Effector memory CD4-positive, alpha-beta T cell (primary cell): ENCODE data around the gene PDE7B.
"Not testable (repeated sequence)": the region's sequence is repeated elsewhere in the genome, so short reads cannot be mapped to it uniquely, and the experiment has no call there.

Experiments
- DNase-seq, 3 donors: peaks; one replicate each; pipeline ENCODE4 v3.0.0-alpha.2; 2020
- H3K27ac ChIP-seq: 2 replicates; pipeline ENCODE4 v1.7.0; 2013; ENCODE audit warnings: mild to moderate bottlenecking, low read length, moderate library complexity; ENCODE audit not compliant: insufficient read depth, poor library complexity, severe bottlenecking
- H3K27me3 ChIP-seq: replicated peaks from 2 replicates; pipeline ENCODE4 v1.7.0; 2013; ENCODE audit warnings: mild to moderate bottlenecking, low read length; ENCODE audit not compliant: insufficient read depth, control insufficient read depth, poor library complexity, severe bottlenecking
- H3K36me3 ChIP-seq: 2 replicates; pipeline ENCODE4 v1.7.0; 2013; ENCODE audit warnings: mild to moderate bottlenecking, low read length, moderate library complexity; ENCODE audit not compliant: control insufficient read depth, insufficient read depth
- H3K4me1 ChIP-seq: 2 replicates; pipeline ENCODE4 v1.7.0; 2013; ENCODE audit warnings: low read length, mild to moderate bottlenecking; ENCODE audit not compliant: control insufficient read depth, insufficient read depth, poor library complexity, severe bottlenecking
- H3K4me3 ChIP-seq: 2 replicates; pipeline ENCODE4 v1.7.0; 2013; ENCODE audit warnings: low read length, low read depth, mild to moderate bottlenecking; ENCODE audit not compliant: insufficient read depth, poor library complexity, severe bottlenecking
- H3K9me3 ChIP-seq: 2 replicates; pipeline ENCODE4 v1.7.0; 2013; ENCODE audit warnings: mild to moderate bottlenecking, low read length, moderate library complexity; ENCODE audit not compliant: control insufficient read depth

PDE7B gene

DNA sequence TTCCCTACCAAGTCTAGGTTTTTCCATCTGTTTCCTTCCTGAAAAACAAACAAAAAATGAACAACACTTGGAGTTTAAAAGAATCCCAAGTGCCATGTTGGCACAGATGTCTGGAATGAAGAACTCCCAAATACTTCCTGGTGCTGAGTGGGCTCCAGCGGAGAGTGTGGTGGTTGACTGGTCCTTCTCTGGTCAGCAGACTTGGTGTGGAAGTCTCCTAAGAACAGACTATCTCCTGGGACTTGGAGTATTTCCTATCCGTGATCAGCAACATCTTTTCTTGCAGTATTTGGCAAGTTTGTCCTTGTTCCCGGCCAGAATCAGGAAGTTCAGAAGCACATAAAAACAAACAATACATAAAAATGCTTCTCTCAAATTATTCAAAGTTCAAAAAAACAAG lies 244.5 kb downstream of the PDE7B start:
- H3K36me3 ChIP-seq: no peaks in the 10 kb centered on the region
- H3K27ac ChIP-seq: no peak overlapping the region
- H3K9me3 ChIP-seq: no peaks in the 10 kb centered on the region
- H3K4me3 ChIP-seq: no peak overlapping the region
- H3K4me1 ChIP-seq: no peaks in the 10 kb centered on the region
- DNase-seq: no peak
- no peaks in the 10 kb centered on the region for H3K27me3 ChIP-seq

DNA sequence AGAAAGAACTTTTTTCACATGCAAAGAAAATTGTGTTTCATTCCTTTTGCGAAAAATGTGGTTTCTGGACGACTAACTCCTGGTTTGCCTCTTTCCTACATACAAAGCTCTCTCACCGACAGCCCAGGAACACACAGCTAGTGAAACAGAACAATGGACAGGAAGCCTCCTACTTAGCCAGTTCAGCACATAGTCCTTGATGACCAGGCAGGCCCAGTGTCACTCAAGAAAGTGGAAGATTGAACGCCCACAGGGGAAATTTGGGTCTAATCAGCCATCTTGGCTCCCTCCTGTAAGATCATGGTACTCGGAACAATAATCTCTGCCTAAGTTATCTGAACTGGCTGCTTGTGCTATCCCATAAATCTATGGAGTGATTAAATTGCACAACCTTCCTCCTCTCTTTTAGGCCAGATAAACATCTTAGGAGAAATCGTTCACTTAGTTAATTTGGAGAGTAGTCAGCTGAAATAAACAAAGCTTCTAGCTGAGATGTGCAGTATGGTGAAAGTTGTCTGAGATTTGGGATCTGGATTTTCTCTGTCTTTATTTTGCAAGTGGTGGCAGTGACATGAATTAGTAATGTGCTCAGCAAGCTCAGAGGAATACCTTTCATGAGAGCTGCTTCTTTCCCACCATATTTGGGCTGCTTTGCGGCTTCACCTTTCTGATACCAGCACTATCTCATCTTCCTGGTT lies 251.6 kb downstream of the PDE7B start:
- no peaks in the 10 kb centered on the region for H3K4me1 ChIP-seq
- no peak for DNase-seq

DNA sequence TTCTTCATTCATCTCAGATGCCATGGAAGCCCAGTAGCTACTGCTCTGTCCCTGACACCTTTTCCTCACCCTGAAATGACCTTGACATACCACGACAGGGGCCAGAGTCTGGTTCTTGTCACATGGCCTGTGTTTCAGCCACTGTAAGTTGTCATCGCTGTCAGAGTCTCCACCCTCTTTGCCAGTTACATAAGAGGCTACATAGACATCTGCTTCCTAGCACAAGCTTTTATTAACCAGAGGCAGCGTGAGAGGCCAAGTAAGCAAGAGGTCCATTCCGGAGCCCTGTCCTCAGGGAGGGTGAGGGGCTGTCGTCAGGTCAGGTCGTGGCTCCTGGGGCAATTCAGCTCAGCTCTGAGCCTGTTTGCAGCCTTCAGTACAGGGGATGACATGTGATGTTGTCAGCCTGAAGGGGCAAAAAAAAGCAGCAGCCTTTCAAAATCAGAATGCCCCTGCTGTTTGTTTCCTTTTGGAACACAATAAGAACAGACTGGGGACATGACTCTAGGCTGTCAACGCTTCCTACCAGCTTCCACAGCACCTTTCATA lies 252.3 kb downstream of the PDE7B start:
- Histone ChIP-seq H3K36me3 (no peaks in the 10 kb centered on the region), H3K27me3 (no peaks in the 10 kb centered on the region), H3K4me1 (no peaks in the 10 kb centered on the region), H3K27ac (no peak overlapping the region), H3K4me3 (no peak overlapping the region), H3K9me3 (no peaks in the 10 kb centered on the region)
- no peak for DNase-seq

More for the DNA sequence above, 251.6 kb downstream of the PDE7B start:
- no peak overlapping the region for H3K4me3 ChIP-seq
- no peaks in the 10 kb centered on the region for H3K27me3 ChIP-seq
- H3K9me3 ChIP-seq: no peaks in the 10 kb centered on the region
- no peak overlapping the region for H3K27ac ChIP-seq
- no peaks in the 10 kb centered on the region for H3K36me3 ChIP-seq

DNA sequence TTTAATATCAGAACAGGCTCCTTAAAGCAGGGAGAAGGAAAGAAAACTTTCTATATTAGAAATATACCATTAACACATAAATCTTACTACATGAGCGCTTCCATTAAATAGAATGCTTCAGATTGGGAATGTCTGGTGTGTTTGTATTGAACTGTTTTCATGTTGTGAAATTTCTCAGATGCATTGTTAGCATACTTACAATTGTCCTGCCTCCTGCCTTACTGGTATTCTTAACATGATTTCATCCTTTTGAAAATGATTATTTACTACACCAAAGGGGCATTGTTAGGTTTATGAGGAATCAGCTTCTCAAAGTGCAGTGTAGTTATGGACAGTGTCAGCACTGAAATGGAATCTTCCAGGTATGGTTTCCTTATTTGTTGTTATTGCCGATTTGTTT lies 253.1 kb downstream of the PDE7B start:
- Histone ChIP-seq H3K4me3 (no peak overlapping the region), H3K9me3 (no peaks in the 10 kb centered on the region), H3K4me1 (no peaks in the 10 kb centered on the region), H3K36me3 (no peaks in the 10 kb centered on the region), H3K27me3 (no peaks in the 10 kb centered on the region), H3K27ac (no peak overlapping the region)
- DNase-seq: no peak

DNA sequence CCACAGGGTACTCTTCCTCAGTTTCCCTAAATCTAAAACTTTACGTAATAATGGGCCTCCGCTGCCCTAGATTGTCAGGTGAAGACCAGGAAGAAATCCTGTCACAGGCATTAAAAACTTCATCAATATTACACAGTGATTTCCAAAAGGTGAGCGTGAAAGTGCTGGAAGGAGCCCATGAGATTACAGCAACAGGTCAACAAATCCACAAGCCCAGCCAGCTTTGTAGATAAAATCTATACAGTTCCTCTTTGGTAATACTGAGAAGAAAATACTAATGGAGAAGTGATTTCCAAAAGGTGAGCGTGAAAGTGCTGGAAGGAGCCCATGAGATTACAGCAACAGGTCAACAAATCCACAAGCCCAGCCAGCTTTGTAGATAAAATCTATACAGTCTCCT lies 254.3 kb downstream of the PDE7B start:
- H3K27me3 ChIP-seq, H3K4me3 ChIP-seq, H3K36me3 ChIP-seq, H3K9me3 ChIP-seq, H3K27ac ChIP-seq, DNase-seq, H3K4me1 ChIP-seq: not testable (repeated sequence)

DNA sequence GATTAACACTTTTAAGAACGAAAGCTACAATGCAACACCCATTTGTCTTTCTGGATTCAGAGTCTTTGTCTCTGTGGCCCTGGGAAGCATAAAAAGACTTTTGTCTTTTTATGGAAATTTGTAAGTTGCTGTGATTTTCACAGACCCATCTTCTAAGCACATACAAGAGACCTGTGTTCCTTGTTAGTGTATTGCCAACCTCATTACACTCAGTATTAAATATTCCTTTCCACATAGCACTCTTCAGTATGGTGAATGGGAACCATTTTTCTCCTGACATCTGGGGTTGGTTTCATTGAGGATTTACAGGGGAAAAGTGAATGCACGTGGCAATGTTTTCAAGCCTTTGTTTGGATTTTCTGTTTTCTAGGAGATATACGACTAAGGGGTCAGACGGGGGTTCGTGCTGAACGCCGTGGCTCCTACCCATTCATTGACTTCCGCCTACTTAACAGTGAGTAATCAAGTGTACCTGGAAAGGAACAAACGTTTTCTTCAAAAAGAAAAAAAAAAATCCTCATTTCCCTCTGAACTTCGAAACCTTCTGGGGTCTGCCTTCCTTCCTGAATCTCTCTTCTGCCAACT lies 257.0 kb downstream of the PDE7B start:
- H3K27ac ChIP-seq: no peak overlapping the region
- no peaks in the 10 kb centered on the region for H3K9me3 ChIP-seq
- DNase-seq: no peak
- H3K27me3 ChIP-seq: no peaks in the 10 kb centered on the region
- H3K4me3 ChIP-seq: no peak overlapping the region
- no peaks in the 10 kb centered on the region for H3K36me3 ChIP-seq
- no peaks in the 10 kb centered on the region for H3K4me1 ChIP-seq

DNA sequence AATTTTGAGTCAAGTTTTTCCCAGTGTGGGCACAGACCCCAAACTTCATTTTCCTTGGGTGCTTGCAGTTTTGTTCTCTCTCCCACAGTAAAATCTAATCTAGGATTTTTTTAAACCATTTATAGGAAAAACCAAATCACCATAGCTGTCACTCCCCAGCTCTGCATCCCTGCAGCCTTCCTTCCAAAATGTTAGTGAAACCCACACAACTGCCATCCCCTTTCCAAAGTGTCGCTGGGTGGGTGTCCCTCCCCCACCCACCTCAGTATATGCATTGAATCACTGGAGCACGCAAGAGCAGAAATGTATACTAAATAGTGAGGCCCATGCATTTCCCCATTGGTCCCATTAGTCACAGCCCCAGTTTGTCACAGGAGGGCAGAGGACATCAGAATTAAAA lies 260.3 kb downstream of the PDE7B start:
- Histone ChIP-seq H3K27me3 (peaks cover 6% of the 10 kb centered on the region), H3K4me3 (no peak overlapping the region), H3K4me1 (no peaks in the 10 kb centered on the region), H3K27ac (no peak overlapping the region), H3K9me3 (no peaks in the 10 kb centered on the region), H3K36me3 (no peaks in the 10 kb centered on the region)
- no peak for DNase-seq

DNA sequence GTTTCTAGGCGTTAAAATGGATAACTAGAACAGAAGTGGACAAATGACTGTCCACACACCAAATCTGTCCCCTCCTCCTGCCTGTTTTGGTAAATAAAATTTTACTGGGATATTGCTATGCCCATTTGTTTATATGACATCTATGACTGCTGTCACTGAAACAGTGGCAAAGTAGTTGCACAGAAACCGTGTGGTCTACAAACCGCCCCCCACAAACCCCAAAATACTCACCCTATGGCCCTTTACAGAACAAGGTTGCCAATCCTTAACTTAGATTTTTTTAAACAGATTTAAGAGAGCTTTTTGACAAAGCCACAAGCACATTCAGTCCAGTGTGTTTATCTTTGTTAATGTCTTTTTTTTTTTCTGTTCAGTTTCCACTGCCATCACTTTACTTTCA lies 260.8 kb downstream of the PDE7B start:
- Histone ChIP-seq H3K4me1 (no peaks in the 10 kb centered on the region), H3K4me3 (no peak overlapping the region), H3K9me3 (no peaks in the 10 kb centered on the region), H3K36me3 (no peaks in the 10 kb centered on the region), H3K27me3 (peaks cover 6% of the 10 kb centered on the region), H3K27ac (no peak overlapping the region)
- DNase-seq: no peak

DNA sequence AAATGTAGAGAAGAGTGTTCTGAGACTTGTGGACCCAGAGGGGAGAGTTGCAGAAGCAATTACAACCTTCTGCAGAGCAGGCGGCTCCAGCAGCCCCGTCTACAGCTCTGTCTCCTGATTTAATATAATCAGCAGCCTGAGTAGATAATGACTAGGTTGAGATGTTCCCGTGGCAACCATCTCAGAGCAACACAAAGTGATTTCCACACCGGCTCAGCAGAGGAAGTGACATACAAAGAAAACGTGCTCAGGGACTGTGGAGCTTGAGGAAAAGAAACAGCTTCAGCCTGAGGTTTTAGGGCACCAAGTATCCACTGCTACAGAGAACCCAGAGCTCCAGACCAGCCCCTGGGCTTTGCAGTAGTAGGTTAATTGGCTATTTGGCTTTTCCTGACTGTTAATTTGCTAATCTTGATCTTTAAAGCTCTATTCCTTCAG lies 262.3 kb downstream of the PDE7B start:
- Histone ChIP-seq H3K36me3 (no peaks in the 10 kb centered on the region), H3K9me3 (no peaks in the 10 kb centered on the region), H3K27ac (no peak overlapping the region), H3K27me3 (peaks cover 6% of the 10 kb centered on the region), H3K4me3 (no peak overlapping the region), H3K4me1 (no peaks in the 10 kb centered on the region)
- DNase-seq: no peak

DNA sequence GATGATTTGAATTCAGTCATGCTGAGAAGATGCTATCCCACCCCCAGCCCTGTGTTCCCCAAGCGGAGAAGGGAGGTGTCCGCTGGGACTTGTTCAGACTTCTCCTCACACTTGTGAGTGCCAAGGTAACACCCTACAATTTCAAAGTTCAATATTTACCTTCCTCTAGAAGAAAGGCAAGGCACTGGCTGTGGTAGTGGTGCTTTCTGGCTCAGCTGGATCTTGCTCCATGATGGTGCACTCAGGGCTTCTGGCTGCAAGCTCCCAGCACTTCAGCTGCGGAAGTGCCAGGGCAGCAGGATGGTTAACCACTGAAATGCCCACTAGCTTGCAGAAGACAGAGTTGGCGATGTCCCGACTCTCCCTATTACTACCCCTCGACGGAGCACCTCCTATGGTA lies 263.2 kb downstream of the PDE7B start:
- Histone ChIP-seq H3K9me3 (no peaks in the 10 kb centered on the region), H3K4me3 (no peak overlapping the region), H3K27me3 (peaks cover 6% of the 10 kb centered on the region), H3K36me3 (no peaks in the 10 kb centered on the region), H3K4me1 (no peaks in the 10 kb centered on the region), H3K27ac (no peak overlapping the region)
- no peak for DNase-seq
